GM18873 (cell line): ENCODE results near the gene SNX20.

Experiments
- ATAC-seq: cut with Tn5 transposase; IDR thresholded peaks from one replicate; pipeline ENCODE4 v1.9.1; 2021; ENCODE audit warnings: mild to moderate bottlenecking, moderate library complexity, moderate number of reproducible peaks; ENCODE audit not compliant: unreplicated experiment, low FRiP score

SNX20 gene

DNA sequence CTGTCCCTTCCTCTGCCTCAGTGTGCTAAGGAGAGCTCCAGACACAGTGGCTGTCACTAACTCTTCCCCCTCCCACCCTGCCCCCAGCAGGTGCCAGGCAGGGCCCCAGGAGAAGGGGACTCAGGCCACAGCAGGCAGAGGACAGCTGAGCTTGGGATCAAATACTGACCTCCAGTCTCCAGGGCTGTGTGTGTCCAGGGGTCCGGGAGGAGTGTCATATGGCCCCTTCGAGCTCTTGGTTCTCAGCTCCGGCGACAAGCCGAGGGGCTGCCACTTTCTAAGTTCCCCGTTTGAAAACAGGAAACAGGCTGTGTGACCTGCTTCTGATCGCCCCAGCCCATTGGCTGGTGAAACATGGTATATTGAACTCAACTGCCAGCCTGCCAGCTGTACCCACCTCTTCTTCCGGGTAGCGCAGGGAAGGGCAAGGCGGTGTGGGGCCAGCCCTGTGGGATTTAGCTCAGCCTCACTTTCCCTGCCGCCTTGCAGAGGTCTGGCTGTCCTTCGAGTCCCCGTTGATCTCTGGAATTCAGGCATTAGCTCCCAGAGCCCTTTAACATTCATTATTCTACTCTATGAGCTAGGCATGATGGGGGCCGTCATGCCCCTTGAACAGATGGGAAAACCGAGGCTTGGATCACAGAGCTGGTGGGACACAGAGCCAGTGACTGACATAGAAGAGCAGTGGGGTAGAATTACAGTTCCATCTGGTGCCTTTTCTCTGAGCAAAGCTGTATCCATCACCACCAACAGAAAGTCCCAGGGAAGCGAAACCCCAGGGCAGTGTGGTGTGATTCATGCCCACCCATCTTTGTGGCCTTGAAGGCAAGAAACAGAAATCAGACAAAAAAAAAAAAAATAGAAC lies at the start of gene SNX20:
SNX20 (minus strand) TSS at position 292 of the 865 bp plus-strand sequence. CDS start 3,786 bp downstream, outside the sequence.
- ATAC-seq = peak; percentile 56

- no peak for ATAC-seq
These were observed 43.2 kb upstream of the SNX20 start for GRCh38 chr16:50724306-50724705.

GRCh38 chr16:50722960-50723359 lies 41.8 kb upstream of the SNX20 start:
- ATAC-seq = no peak

DNA sequence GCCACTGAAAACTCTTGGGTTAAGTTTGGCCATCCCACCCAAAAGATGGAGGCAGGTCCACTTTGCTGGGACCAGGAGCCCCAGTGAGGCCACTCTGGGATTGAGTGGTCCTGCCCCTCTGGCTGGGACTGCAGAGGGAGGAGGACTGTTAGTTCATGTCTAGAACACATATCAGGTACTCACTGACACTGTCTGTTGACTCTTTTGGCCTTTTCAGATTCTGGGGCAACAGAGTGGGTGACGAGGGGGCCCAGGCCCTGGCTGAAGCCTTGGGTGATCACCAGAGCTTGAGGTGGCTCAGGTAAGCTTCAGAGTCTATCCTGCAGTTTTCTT lies 41.3 kb upstream of the SNX20 start:
- ATAC-seq = no peak

GRCh38 chr16:50721549-50722404 lies 40.7 kb upstream of the SNX20 start:
- ATAC-seq = no peak

DNA sequence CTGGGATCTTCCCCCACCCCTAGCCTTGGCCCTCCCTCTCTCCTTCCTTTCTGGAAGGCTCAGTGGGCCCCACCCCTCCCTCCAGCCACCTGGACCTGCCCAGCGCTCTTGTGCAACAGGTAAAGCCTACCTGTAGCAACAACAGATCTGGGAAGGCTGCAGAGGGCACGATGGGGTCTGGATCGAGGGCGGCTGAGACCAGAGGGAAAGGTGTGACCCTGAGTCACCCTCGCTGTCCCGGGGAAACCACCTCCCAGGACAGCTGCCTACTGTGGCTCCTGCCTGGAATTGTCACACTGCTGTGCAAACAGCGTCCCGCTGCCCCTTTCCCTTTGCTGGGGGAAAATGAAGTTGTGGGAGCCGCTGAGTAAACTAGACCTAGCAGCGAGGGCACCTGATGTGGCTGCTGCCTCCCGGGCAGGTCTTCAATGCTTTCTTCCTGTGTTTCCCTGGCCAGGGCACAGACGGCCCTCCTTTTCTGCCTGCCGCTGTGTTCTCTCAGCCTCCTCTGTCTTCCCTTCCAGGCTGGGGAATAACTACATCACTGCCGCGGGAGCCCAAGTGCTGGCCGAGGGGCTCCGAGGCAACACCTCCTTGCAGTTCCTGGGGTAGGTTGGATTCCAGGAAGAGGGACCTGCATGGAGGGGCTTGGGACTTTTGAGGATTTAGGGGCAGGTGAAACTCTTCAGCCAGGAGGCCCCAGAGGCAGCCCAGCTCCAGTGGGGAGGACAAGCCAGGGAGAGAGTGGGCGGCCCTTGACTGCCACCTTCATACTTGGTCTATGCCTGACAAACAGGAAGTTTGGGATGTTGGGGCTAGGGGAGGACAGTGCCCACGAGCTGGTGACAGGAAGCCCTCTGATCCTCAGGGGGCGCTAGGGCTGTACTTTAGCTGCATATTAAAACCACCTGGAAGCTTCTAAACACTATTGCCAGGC lies 38.6 kb upstream of the SNX20 start:
- ATAC-seq = no peak

- no peak for ATAC-seq
These were observed 37.8 kb upstream of the SNX20 start for GRCh38 chr16:50718761-50719400.

DNA sequence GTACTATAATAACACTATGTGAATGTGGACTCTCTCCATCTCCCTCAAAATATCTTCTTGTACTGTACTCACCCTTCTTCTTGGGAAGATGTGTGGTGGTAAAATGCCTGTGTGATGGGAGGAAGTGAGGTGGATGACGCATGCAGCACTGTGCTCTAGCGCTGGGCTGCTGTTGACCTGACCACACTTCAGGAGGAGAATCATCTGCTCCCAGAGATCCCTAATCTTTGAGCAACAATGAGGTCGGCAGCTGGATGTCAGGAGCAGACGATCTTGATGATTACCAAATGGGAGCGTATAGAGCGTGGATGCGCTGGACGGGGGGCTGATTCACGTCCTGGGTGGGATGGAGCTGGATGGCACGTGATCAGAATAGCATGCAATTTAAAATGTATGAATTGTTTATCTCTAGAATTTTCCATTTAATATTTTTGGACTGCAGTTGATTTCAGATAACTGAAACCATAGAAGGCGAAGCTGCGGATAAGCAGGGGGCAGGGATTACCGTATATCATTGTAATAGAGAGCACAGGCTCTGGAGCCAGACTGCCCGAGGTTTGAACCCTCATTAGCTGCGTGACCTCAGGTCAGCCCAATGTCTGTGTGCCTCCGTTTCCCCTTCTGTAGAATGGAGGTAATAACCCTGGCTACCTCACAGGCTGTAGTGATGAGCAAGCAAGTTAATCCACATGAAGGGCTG lies 37.1 kb upstream of the SNX20 start:
- ATAC-seq = no peak

GRCh38 chr16:50717494-50717893 lies 36.4 kb upstream of the SNX20 start:
- ATAC-seq = no peak

GRCh38 chr16:50717091-50717490 lies 36.0 kb upstream of the SNX20 start:
- ATAC-seq = no peak

- no peak for ATAC-seq
These were observed 31.8 kb upstream of the SNX20 start for GRCh38 chr16:50712956-50713355.

DNA sequence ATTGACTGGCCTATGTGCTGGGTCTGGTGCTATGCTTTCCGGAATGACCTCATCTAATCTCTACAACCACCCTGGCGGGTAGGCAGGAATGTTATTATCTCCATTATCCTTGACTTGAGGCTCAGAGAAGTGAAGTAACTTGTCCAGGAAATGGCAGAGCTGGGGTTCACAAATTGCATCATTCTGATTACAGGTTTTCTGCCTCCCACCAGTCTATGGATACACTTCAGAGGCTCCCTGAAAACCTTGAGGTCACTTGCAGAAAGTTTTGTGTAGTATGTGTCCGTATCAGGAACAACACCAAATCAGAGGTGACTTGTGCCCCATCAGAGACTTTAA lies 31.4 kb upstream of the SNX20 start:
- ATAC-seq = no peak

- ATAC-seq = no peak
These were observed 30.9 kb upstream of the SNX20 start for GRCh38 chr16:50711862-50712559.

GRCh38 chr16:50711040-50711439 lies 29.9 kb upstream of the SNX20 start:
- ATAC-seq = no peak

GRCh38 chr16:50709980-50710379 lies 28.9 kb upstream of the SNX20 start:
- no peak for ATAC-seq

GRCh38 chr16:50709061-50709684 lies 28.1 kb upstream of the SNX20 start:
- ATAC-seq = no peak

GRCh38 chr16:50708373-50709060 lies 27.4 kb upstream of the SNX20 start:
- no peak for ATAC-seq

DNA sequence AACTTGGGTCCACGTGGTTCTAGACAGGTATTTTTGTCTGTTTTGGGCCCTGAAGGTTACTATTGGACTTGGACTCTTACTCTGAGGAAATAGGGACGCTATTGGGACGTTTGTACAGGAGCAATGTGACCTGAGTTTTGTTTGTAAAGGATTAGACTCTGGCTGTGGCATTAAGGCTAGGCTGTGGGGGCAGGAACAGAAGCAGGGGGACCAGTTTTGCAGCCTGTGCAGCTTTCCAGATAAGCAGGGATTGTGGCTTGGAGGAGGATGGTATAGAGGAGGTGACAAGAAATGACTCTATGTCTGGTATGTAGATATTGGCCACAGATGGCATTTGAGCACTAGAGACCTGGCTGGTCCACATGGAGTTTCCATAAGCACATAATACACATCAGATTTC lies 25.1 kb upstream of the SNX20 start:
- no peak for ATAC-seq
